Endothelial cell of umbilical vein (primary cell): ENCODE results near the gene HNRNPH3. TPM values are rescaled to one million over a fixed set of nuclear protein-coding genes. Genes with fewer than 3 reads are reported as not detected.

ENCODE experiments used
- BruUV-seq: library from RNA; stranded (reverse); fragments of 400-500 nt; replicated peaks from 2 replicates; lab custom pipeline; 2021; lab: Mats Ljungman, UMichigan
- CTCF ChIA-PET: fragments of 300-600, 350-600 bp; sonication (Branson Sonifier 250); formaldehyde crosslinking; loops from one replicate; lab custom pipeline; 2021; ENCODE audit warnings: antibody characterized with exemption, inconsistent platforms; lab: Charles Lee
- POLR2A ChIA-PET: fragments of 300-600, 350-600 bp; sonication (Branson Sonifier 250); formaldehyde crosslinking; loops from one replicate; lab custom pipeline; 2021; ENCODE audit warnings: antibody characterized with exemption, inconsistent platforms; lab: Charles Lee
- DNase-seq: peaks from one replicate; pipeline ENCODE4 v3.0.0-alpha.2; 2011; ENCODE audit warnings: low read depth, low spot score
- FAIRE-seq: peaks from 2 replicates; lab custom pipeline; 2011; peaks lifted over from hg19 to GRCh38; lab: Jason Lieb, UNC
- H2AFZ ChIP-seq: 2 replicates; pipeline ENCODE4 v1.6.0; 2012; ENCODE audit warnings: low read depth, low read length, control low read depth, inconsistent platforms
- H3K27ac ChIP-seq: 2 replicates; pipeline ENCODE4 v1.5.1; 2011; ENCODE audit warnings: low read depth, mild to moderate bottlenecking, control low read depth, low read length, moderate library complexity; ENCODE audit not compliant: insufficient read depth
- H3K27me3 ChIP-seq, 2 experiments: 2 replicates each; pipeline versions ENCODE4 v1.6.0 to v1.6.1; 2011; ENCODE audit warnings: low read length in 2 of 2, mixed read lengths in 1 of 2; ENCODE audit not compliant: control insufficient read depth in 2 of 2, insufficient read depth in 2 of 2
- H3K36me3 ChIP-seq, 2 experiments: 2 replicates in 1 of 2; 3 replicates in 1 of 2; pipeline ENCODE4 v1.5.1; 2011; ENCODE audit warnings: low read length in 2 of 2, mild to moderate bottlenecking in 1 of 2, moderate library complexity in 1 of 2; ENCODE audit not compliant: control insufficient read depth in 2 of 2, insufficient read depth in 2 of 2; ENCODE audit errors: extremely low read depth in 1 of 2
- H3K4me1 ChIP-seq: 3 replicates; pipeline ENCODE4 v1.5.1; 2011; ENCODE audit warnings: mild to moderate bottlenecking, low read length; ENCODE audit not compliant: control insufficient read depth, insufficient read depth; ENCODE audit errors: extremely low read depth
- H3K4me2 ChIP-seq: 2 replicates; pipeline ENCODE4 v1.6.1; 2011; ENCODE audit warnings: low read length, control low read depth, mixed read lengths; ENCODE audit not compliant: insufficient read depth
- H3K4me3 ChIP-seq, 3 experiments: fragments of 200-600 bp in 1 of 3; sonication (generic), shearing (Covaris generic) in 1 of 3; replicated peaks in 1 of 3; 2 replicates each; pipeline ENCODE4 v1.5.1; 2011 to 2016; ENCODE audit warnings: control low read depth in 3 of 3, low read length in 3 of 3, mild to moderate bottlenecking in 2 of 3, inconsistent platforms in 1 of 3, low read depth in 1 of 3, moderate library complexity in 1 of 3; ENCODE audit not compliant: insufficient read depth in 1 of 3
- H3K79me2 ChIP-seq: 2 replicates; pipeline ENCODE4 v1.6.0; 2012; ENCODE audit warnings: low read length, inconsistent platforms; ENCODE audit not compliant: control insufficient read depth, insufficient read depth
- H3K9ac ChIP-seq: replicated peaks from 2 replicates; pipeline ENCODE3; 2011; ENCODE audit warnings: low read length, control low read depth; ENCODE audit not compliant: insufficient read depth; ENCODE audit errors: extremely low read depth
- H3K9me1 ChIP-seq: replicated peaks from 3 replicates; pipeline ENCODE4 v1.6.0; 2011; ENCODE audit warnings: mild to moderate bottlenecking, low read length; ENCODE audit not compliant: control insufficient read depth, insufficient read depth; ENCODE audit errors: extremely low read depth
- H3K9me3 ChIP-seq: replicated peaks from 2 replicates; pipeline ENCODE4 v1.5.1; 2012; ENCODE audit warnings: low read length, inconsistent platforms; ENCODE audit not compliant: control insufficient read depth, insufficient read depth
- H4K20me1 ChIP-seq: replicated peaks from 2 replicates; pipeline ENCODE3; 2011; ENCODE audit warnings: mild to moderate bottlenecking, low read length; ENCODE audit not compliant: control insufficient read depth, insufficient read depth; ENCODE audit errors: extremely low read depth
- EZH2 ChIP-seq: IDR thresholded peaks from 2 replicates; pipeline ENCODE4 v1.6.1; 2012; ENCODE audit warnings: borderline replicate concordance, low read depth, mild to moderate bottlenecking, moderate library complexity, low read length, inconsistent platforms; ENCODE audit not compliant: severe bottlenecking
- FOS ChIP-seq: IDR thresholded peaks from 2 replicates; pipeline ENCODE4 v1.6.1; 2011; ENCODE audit warnings: mild to moderate bottlenecking, low read length, moderate library complexity, borderline replicate concordance; ENCODE audit not compliant: insufficient read depth
- GATA2 ChIP-seq: IDR thresholded peaks from 2 replicates; pipeline ENCODE4 v1.7.0; 2011; ENCODE audit warnings: low read depth, mild to moderate bottlenecking, moderate library complexity, mixed read lengths, low read length; ENCODE audit not compliant: insufficient read length, insufficient read depth
- JUN ChIP-seq: IDR thresholded peaks from 2 replicates; pipeline ENCODE4 v1.6.1; 2011; ENCODE audit warnings: borderline replicate concordance, low read depth; ENCODE audit not compliant: insufficient read length, insufficient read depth
- MYC ChIP-seq: IDR thresholded peaks from one replicate; pipeline ENCODE4 v1.6.1; 2011; ENCODE audit warnings: mild to moderate bottlenecking, low read depth, low read length
- POLR2A ChIP-seq: IDR thresholded peaks from 2 replicates; pipeline ENCODE4 v1.6.1; 2012; ENCODE audit warnings: low read depth, mild to moderate bottlenecking, control low read depth, low read length
- POLR2AphosphoS5 ChIP-seq: IDR thresholded peaks from 2 replicates; pipeline ENCODE4 v1.6.1; 2012; ENCODE audit warnings: low read depth, mild to moderate bottlenecking, control low read depth, low read length, moderate library complexity; ENCODE audit not compliant: insufficient read depth
- dilution Hi-C: fragments of 300-500 bp; cut with MboI; formaldehyde crosslinking; loops from one replicate; pipeline ENCODE4 v1.15.0; 2019; ENCODE audit warnings: low sequenced_read_pairs; ENCODE audit not compliant: extremely low pct_ligation_motif_present
- intact Hi-C: fragments of 100-400 bp; cut with micrococcal nuclease; formaldehyde crosslinking; loops from one replicate; pipeline ENCODE4 v1.10.0; 2022
- polyA plus RNA-seq, 4 experiments: library from polyadenylated mRNA; depleted of rRNA in 3 of 4; stranded (reverse) in 3 of 4; unstranded in 1 of 4; fragments of >200 nt; gene quantifications; 2 replicates each; pipeline versions ENCODE4 v1.2.1 to v1.2.3, GENCODE V29; 2011 to 2012; ENCODE audit warnings: missing spikeins in 1 of 4
- total RNA-seq: library from RNA; stranded (reverse); gene quantifications from 2 replicates; pipeline ENCODE4 v1.2.3, GENCODE V29; 2021
- TF ChIP-seq, protein P1 (sequence below), 2 donors: IDR thresholded peaks; 1 replicate in 1 of 2; 2 replicates in 1 of 2; pipeline ENCODE4 v1.5.1; 2011; ENCODE audit warnings: low read length in 2 of 2, mild to moderate bottlenecking in 2 of 2, moderate library complexity in 2 of 2, control low read depth in 1 of 2, inconsistent platforms in 1 of 2, low read depth in 1 of 2; ENCODE audit not compliant: insufficient read depth in 1 of 2; ENCODE audit errors: extremely low read depth in 1 of 2
- TF ChIP-seq, protein P2 (sequence below): IDR thresholded peaks from 2 replicates; pipeline ENCODE4 v1.6.1; 2011; ENCODE audit not compliant: insufficient read depth, insufficient read length

The HNRNPH3 gene
- total and polyA plus RNA-seq, 2 donors (not counting 3 experiments of a cell fraction or from before 2014, with no cell fraction given): 34.0 to 151 TPM

DNA sequence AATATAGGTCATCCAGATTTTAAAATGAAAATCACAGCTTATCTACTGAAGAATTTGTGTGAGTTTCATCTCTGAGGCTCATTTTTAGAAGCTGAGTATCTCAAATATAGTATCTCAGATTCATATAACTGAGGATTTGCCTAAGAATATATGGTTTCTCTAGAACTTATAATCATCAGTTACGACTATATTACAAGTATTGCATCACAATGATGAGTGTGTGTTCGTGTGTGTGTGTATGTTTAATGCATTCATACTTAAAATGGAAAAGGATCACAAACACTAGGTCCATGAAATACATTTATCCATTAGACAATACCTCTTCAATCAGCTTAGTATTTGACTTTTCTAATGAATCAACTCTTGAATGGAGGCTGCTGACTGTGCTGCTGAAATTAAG, 53.9 kb downstream of the HNRNPH3 start:
- H2AFZ ChIP-seq: no peak overlapping the region
- no peaks in the 10 kb centered on the region for H3K27me3 ChIP-seq
- H3K9ac ChIP-seq: no peak overlapping the region
- no peak overlapping the region for H3K4me3 ChIP-seq
- intact Hi-C loops: no loop called here
- H3K4me1 ChIP-seq: no peaks in the 10 kb centered on the region
- no peaks in the 10 kb centered on the region for H3K9me3 ChIP-seq
- TF ChIP-seq, protein P1, sequence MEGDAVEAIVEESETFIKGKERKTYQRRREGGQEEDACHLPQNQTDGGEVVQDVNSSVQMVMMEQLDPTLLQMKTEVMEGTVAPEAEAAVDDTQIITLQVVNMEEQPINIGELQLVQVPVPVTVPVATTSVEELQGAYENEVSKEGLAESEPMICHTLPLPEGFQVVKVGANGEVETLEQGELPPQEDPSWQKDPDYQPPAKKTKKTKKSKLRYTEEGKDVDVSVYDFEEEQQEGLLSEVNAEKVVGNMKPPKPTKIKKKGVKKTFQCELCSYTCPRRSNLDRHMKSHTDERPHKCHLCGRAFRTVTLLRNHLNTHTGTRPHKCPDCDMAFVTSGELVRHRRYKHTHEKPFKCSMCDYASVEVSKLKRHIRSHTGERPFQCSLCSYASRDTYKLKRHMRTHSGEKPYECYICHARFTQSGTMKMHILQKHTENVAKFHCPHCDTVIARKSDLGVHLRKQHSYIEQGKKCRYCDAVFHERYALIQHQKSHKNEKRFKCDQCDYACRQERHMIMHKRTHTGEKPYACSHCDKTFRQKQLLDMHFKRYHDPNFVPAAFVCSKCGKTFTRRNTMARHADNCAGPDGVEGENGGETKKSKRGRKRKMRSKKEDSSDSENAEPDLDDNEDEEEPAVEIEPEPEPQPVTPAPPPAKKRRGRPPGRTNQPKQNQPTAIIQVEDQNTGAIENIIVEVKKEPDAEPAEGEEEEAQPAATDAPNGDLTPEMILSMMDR (IDR thresholded peaks at IDR 0.05; ENCODE audit: extremely low read depth in 1 of 2, insufficient read depth in 1 of 2, low read depth in 1 of 2, low read length in 2 of 2): no peak
- TF ChIP-seq POLR2A (no peak), JUN (no peak), GATA2 (no peak), FOS (no peak), POLR2AphosphoS5 (no peak), MYC (no peak), EZH2 (no peak)
- TF ChIP-seq, protein P2, sequence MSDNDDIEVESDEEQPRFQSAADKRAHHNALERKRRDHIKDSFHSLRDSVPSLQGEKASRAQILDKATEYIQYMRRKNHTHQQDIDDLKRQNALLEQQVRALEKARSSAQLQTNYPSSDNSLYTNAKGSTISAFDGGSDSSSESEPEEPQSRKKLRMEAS: no peak
- no peaks in the 10 kb centered on the region for H3K79me2 ChIP-seq
- no TSS peak for BruUV-seq
- H3K27ac ChIP-seq: no peak overlapping the region
- no peak for DNase-seq
- dilution Hi-C loops: no loop called here
- no peak overlapping the region for H3K4me2 ChIP-seq
- peaks cover 7 to 14% of the 10 kb centered on the region in 2 experiments for H3K36me3 ChIP-seq
- no peaks in the 10 kb centered on the region for H3K9me1 ChIP-seq
- ChIA-PET POLR2A (no interaction called here), CTCF (interaction anchor here (1.3 to 1.4 kb wide), 3 partner anchors 21 to 37 kb away, joined by 3 to 5 read pairs (median 4); partner anchors contain the start of gene RUFY2)
- no peak for FAIRE-seq
- H4K20me1 ChIP-seq: no peaks in the 10 kb centered on the region

Other genes with a start within 250 kb of the HNRNPH3 start
- gene MYPN, start 222.6 kb upstream of the HNRNPH3 start, total RNA-seq: not detected in 2 replicates
- gene MYPN, start 222.6 kb upstream of the HNRNPH3 start, polyA plus RNA-seq: 0.01 TPM in 1 of 2 replicates, not detected in the other
- not detected in 2 replicates for gene ATOH7, start 100.0 kb upstream of the HNRNPH3 start, total RNA-seq
- 0.05 TPM in 1 of 2 replicates, not detected in the other for gene ATOH7, start 100.0 kb upstream of the HNRNPH3 start, polyA plus RNA-seq
- 3.6 and 5.1 TPM in 2 replicates for gene PBLD, start 864 bp downstream of the HNRNPH3 start, total RNA-seq
- 0.94 and 1.5 TPM in 2 replicates for gene PBLD, start 864 bp downstream of the HNRNPH3 start, polyA plus RNA-seq
- gene RUFY2, start 75.2 kb downstream of the HNRNPH3 start, total RNA-seq: 24.2 and 26.1 TPM in 2 replicates
- gene RUFY2, start 75.2 kb downstream of the HNRNPH3 start, polyA plus RNA-seq: 5.3 and 5.7 TPM in 2 replicates
- gene DNA2, start 139.9 kb downstream of the HNRNPH3 start, total RNA-seq: 18.1 and 18.2 TPM in 2 replicates
- gene DNA2, start 139.9 kb downstream of the HNRNPH3 start, polyA plus RNA-seq: 2.0 and 3.5 TPM in 2 replicates
- 20.0 and 20.2 TPM in 2 replicates for gene SLC25A16, start 195.5 kb downstream of the HNRNPH3 start, total RNA-seq
- 6.2 and 8.8 TPM in 2 replicates for gene SLC25A16, start 195.5 kb downstream of the HNRNPH3 start, polyA plus RNA-seq
- gene TET1, start 228.3 kb downstream of the HNRNPH3 start, total RNA-seq: 1.3 and 1.5 TPM in 2 replicates
- 0.21 and 0.23 TPM in 2 replicates for gene TET1, start 228.3 kb downstream of the HNRNPH3 start, polyA plus RNA-seq